Keratinocyte (primary cell): ENCODE results near the gene ANKRD10.

ENCODE experiments used
- CTCF ChIP-seq, 3 experiments: IDR thresholded peaks in 1 of 3; conservative IDR thresholded peaks in 1 of 3; optimal IDR thresholded peaks in 1 of 3; 2 replicates in 2 of 3; 3 replicates in 1 of 3; pipeline versions ENCODE3 to v1.5.1; 2011; ENCODE audit warnings: low read length in 3 of 3, mild to moderate bottlenecking in 3 of 3, moderate library complexity in 2 of 3, control low read depth in 1 of 3, inconsistent platforms in 1 of 3; ENCODE audit not compliant: insufficient read depth in 2 of 3; ENCODE audit errors: extremely low read depth in 1 of 3
- EZH2 ChIP-seq: IDR thresholded peaks from one replicate; pipeline ENCODE4 v1.6.1; 2012; ENCODE audit warnings: inconsistent platforms, mild to moderate bottlenecking, low read length, moderate library complexity

- TF ChIP-seq CTCF (optimal IDR thresholded peaks at IDR 0.05 in 1 of 3, IDR thresholded peaks at IDR 0.05 in 1 of 3, conservative IDR thresholded peaks at IDR 0.05 in 1 of 3; ENCODE audit: extremely low read depth in 1 of 3, insufficient read depth in 2 of 3, low read length in 3 of 3) (no peak), EZH2 (no peak)
Measured at GRCh38 chr13:110961959-110962358, 47.1 kb upstream of the ANKRD10 start.
